Measurements from ENCODE around the gene ITIH1. TPM values are rescaled to one million over a fixed set of nuclear protein-coding genes. Genes with fewer than 3 reads are reported as not detected.

ITIH1 gene
- total RNA-seq, 1 donor from 2014 or later, result not detected

DNA sequence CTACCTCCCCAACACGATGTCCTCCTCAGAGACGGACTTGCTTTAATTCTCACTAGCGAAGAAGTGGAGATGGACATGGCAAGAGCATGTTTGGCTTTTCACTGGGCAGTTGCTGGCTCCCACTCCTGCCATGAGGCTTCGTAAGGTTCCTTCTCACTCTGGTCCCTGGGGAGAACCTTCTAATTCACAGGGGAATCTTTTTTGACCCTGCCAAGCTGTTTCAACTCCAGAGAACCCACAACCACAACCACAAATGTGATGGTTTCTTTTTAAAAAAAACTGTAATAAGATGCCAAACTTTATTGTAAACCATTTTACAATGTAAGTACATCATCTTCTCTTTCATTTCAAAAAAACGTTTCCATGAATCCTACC lies 59.1 kb downstream of the ITIH1 start:
- no peak overlapping the region for H3K27ac Mint-ChIP-seq (ENCODE audit: unreplicated experiment)
- H3K4me3 Mint-ChIP-seq (ENCODE audit: unreplicated experiment), result no peak overlapping the region
- peaks cover 3% of the 10 kb centered on the region for H3K27me3 Mint-ChIP-seq (ENCODE audit: unreplicated experiment)
- H3K9me3 Mint-ChIP-seq (ENCODE audit: unreplicated experiment), result no peaks in the 10 kb centered on the region
- peaks cover 2% of the 10 kb centered on the region for H3K4me1 Mint-ChIP-seq (ENCODE audit: unreplicated experiment)
- no peak for DNase-seq (ENCODE audit: low spot score)
- TF ChIP-seq, protein P1, sequence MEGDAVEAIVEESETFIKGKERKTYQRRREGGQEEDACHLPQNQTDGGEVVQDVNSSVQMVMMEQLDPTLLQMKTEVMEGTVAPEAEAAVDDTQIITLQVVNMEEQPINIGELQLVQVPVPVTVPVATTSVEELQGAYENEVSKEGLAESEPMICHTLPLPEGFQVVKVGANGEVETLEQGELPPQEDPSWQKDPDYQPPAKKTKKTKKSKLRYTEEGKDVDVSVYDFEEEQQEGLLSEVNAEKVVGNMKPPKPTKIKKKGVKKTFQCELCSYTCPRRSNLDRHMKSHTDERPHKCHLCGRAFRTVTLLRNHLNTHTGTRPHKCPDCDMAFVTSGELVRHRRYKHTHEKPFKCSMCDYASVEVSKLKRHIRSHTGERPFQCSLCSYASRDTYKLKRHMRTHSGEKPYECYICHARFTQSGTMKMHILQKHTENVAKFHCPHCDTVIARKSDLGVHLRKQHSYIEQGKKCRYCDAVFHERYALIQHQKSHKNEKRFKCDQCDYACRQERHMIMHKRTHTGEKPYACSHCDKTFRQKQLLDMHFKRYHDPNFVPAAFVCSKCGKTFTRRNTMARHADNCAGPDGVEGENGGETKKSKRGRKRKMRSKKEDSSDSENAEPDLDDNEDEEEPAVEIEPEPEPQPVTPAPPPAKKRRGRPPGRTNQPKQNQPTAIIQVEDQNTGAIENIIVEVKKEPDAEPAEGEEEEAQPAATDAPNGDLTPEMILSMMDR (IDR thresholded peaks at IDR 0.05; ENCODE audit: unreplicated experiment), result no peak
- H3K36me3 Mint-ChIP-seq (ENCODE audit: low read depth, unreplicated experiment), result peaks cover 18% of the 10 kb centered on the region

DNA sequence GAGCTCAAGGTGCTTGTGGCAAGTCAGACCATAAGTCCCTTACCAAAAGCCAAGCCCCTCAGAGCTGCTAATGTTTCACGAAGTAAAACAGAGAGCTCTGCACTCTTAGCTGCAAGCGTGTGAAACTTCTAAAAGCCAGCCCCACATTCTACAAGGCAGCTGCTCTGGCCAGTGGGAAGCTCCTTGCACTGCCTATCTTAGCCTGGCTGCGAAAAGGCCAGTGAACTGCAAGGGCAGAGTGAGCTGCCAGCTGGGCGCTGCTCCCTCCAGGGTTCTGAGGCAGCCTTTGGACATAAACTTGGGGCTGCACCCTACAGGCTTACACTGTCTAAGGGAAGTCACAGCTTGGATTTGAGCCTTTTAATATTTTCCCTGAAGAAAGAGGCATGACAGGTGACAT lies 59.6 kb downstream of the ITIH1 start:
- Mint-ChIP-seq H3K9me3 (ENCODE audit: unreplicated experiment) (no peaks in the 10 kb centered on the region), H3K4me3 (ENCODE audit: unreplicated experiment) (no peak overlapping the region), H3K36me3 (ENCODE audit: low read depth, unreplicated experiment) (peaks cover 18% of the 10 kb centered on the region), H3K27ac (ENCODE audit: unreplicated experiment) (no peak overlapping the region), H3K4me1 (ENCODE audit: unreplicated experiment) (peaks cover 2% of the 10 kb centered on the region), H3K27me3 (ENCODE audit: unreplicated experiment) (peaks cover 3% of the 10 kb centered on the region)
- TF ChIP-seq, protein P1 (IDR thresholded peaks at IDR 0.05; ENCODE audit: unreplicated experiment), result no peak
- DNase-seq (ENCODE audit: low spot score), result no peak

DNA sequence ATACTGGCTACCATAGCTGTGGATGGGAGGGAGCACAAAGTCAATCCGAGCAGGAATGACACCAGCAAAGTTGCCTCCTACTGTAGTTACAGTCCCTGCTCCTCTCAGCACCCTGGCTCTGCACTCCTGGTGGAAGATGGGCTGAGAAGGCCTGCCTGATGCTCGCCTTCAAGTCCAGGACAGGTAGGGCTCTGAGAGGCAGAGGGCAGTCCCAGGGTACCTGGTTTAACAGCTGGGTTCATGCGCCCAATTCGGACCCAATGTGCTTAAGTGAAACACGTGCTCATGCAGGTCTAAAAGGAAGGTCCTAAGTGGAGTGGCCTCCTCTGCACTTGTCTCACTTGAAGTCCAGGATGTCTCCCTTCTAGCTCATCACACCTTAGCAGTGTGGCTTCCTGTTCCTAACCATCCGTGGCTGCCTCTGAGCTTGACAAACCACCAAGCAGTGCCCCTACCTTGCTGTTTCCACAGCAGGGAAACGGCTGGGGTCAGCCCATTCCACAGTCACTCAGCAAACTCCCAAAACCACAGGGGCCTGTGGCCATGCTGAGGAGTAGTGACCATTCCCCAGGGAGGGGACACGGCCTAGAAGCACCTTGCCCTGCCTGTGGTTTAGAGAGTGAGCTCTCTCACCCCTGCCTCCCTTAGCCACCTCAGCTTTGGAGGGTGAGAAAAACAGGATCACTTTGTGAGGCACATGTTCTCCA lies 61.3 kb downstream of the ITIH1 start:
- TF ChIP-seq, protein P1 (IDR thresholded peaks at IDR 0.05; ENCODE audit: unreplicated experiment), result no peak
- peaks cover 18% of the 10 kb centered on the region for H3K36me3 Mint-ChIP-seq (ENCODE audit: low read depth, unreplicated experiment)
- H3K27ac Mint-ChIP-seq (ENCODE audit: unreplicated experiment), result no peak overlapping the region
- H3K9me3 Mint-ChIP-seq (ENCODE audit: unreplicated experiment), result no peaks in the 10 kb centered on the region
- H3K4me1 Mint-ChIP-seq (ENCODE audit: unreplicated experiment), result no peaks in the 10 kb centered on the region
- H3K27me3 Mint-ChIP-seq (ENCODE audit: unreplicated experiment), result peaks cover 2% of the 10 kb centered on the region
- H3K4me3 Mint-ChIP-seq (ENCODE audit: unreplicated experiment), result no peak overlapping the region
- no peak for DNase-seq (ENCODE audit: low spot score)

DNA sequence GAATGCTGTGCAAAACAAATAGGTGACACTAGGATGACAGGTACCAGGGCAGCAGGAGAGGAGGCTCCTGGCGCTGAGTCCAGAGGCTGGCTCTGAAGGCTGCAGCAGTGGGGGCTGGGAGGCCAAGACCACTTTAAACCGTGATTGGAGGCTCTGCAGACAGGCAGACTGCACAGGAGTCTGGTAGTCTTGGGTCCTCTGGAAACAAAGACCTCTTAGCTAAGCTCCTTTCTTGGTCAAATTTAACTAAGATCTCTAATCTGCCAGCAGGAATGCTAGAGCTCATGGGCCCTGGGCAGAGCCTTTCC lies 61.8 kb downstream of the ITIH1 start:
- no peaks in the 10 kb centered on the region for H3K4me1 Mint-ChIP-seq (ENCODE audit: unreplicated experiment)
- no peak for DNase-seq (ENCODE audit: low spot score)
- no peak overlapping the region for H3K4me3 Mint-ChIP-seq (ENCODE audit: unreplicated experiment)
- peaks cover 18% of the 10 kb centered on the region for H3K36me3 Mint-ChIP-seq (ENCODE audit: low read depth, unreplicated experiment)
- TF ChIP-seq, protein P1 (IDR thresholded peaks at IDR 0.05; ENCODE audit: unreplicated experiment), result no peak
- H3K9me3 Mint-ChIP-seq (ENCODE audit: unreplicated experiment), result no peaks in the 10 kb centered on the region
- no peak overlapping the region for H3K27ac Mint-ChIP-seq (ENCODE audit: unreplicated experiment)
- H3K27me3 Mint-ChIP-seq (ENCODE audit: unreplicated experiment), result peaks cover 2% of the 10 kb centered on the region

DNA sequence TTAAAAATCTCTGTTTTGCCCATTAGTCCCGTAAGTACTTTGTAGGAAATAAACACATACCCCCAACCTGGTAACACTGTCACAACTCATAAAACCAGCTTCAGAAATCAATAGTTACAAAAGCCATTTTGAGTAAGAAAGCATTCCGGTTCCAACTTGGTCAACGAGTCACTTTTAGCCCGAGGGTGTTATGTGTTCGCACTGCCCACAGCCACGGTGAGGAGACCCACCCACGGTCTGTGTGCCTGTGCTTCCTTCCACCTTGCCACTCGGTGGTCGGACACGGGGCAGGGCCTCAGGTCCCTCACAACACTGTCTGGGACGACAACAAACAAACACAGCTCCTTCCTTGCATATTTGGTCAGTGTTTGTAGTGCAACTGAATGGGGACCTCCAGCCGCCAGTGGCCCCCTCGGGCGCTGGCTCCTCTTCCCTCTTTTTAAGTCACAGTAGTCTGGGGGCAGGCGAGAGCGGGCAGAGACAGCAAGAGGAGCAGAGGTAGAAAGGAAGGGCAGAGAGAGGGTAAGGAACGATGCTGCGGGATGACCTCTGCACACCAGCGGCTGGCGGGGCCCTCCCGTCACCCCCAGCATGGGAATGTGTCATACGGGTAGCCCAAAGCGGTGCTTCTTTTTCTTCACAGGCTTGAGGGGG lies 62.6 kb downstream of the ITIH1 start:
- peak overlapping the region; percentile 57 for H3K27ac Mint-ChIP-seq (ENCODE audit: unreplicated experiment)
- H3K27me3 Mint-ChIP-seq (ENCODE audit: unreplicated experiment), result peaks cover 6% of the 10 kb centered on the region
- peaks cover 21% of the 10 kb centered on the region for H3K36me3 Mint-ChIP-seq (ENCODE audit: low read depth, unreplicated experiment)
- H3K4me3 Mint-ChIP-seq (ENCODE audit: unreplicated experiment), result no peak overlapping the region
- no peak for DNase-seq (ENCODE audit: low spot score)
- no peaks in the 10 kb centered on the region for H3K4me1 Mint-ChIP-seq (ENCODE audit: unreplicated experiment)
- TF ChIP-seq, protein P1 (IDR thresholded peaks at IDR 0.05; ENCODE audit: unreplicated experiment), result no peak
- H3K9me3 Mint-ChIP-seq (ENCODE audit: unreplicated experiment), result no peaks in the 10 kb centered on the region
